HG02870 (cell line): ENCODE results near the gene SLC11A2.
"Not testable (repeated sequence)": the region's sequence is repeated elsewhere in the genome, so short reads cannot be mapped to it uniquely, and the experiment has no call there.

Experiments used
- ATAC-seq: cut with Tn5 transposase; IDR thresholded peaks from one replicate; pipeline ENCODE4 v1.9.1; 2021; ENCODE audit warnings: mild to moderate bottlenecking, moderate library complexity; ENCODE audit not compliant: unreplicated experiment

The SLC11A2 gene

DNA sequence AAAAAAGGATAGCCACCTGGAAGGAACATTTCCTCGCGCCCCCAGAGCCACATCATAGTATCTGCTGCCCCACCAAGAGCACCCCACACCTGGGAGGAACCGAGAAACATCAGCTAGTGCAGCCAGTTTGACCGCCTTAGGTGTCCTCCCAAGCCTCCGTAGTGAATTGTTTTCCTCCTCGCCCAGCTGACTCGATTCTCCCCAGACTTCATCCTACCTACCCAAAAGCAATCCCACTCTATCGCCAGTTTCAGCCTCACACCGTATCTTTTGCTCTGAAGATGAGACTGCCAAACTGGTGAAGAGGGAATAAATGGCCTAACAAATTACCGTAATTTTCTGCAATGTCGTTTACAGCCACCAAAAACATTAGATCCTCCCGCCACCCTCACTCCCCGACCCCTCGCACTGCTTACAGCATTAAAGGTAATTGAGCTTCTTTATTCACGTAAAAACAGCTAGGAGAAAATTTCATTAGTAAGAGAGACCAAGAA, 1.2 kb upstream of the SLC11A2 start:
- ATAC-seq = no peak

DNA sequence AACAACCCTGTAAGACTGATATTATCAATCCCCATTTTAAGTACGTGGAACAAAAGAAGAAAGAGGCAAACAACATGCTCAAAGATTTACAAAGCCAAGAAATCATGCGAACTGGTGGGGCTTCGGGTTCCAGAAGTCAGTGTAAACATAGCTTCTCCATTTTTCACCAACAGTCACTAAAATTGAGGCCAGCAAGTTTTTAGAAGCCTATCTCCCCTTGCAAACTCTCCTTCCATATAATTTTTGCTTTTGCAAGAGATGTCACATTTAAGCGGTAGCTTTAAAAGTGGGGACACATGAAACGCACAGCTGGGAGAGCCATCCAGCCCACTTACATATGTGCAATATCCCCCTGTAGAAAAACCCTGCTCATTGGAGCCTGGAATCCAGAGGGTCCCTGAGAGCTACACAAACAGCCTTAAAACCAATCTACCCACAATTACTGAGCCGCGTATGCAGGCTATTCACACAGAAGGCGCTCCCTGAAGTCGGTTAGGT, 797 bp downstream of the SLC11A2 start:
- no peak for ATAC-seq

DNA sequence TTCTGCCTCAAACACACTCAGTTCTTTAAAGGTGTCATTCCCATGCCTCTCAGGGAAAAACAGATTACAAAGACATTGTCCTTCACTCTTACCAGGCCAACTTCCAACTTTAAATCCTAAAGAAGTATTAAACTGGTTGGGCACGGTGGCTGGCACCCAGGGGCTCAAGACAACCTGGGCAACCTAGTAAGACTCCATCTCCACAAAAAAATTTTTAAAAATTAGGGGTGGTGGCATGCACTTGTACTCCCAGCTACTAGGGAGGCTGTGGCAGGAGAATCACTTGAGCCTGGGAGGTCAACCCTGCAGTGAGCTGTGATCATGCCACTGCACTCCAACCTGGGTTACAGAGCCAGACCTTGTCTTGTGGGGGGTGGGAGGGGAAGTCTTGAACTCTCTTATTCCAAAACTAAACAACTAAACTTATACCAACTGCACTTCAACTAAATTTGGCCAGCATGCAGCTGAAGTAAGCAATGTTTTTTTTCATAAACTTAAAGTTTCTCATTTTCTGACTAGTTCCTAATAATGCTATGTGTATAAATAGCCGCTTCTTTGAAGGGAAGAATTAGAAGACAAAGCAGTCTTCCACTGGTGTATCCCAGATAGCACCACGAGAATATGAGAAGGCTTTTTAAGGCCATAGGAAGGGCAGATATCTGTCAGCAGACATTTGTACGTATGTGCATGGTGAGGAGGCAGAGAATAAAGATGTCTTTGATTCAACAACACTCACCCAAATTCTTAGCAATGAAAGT, 2.4 kb downstream of the SLC11A2 start:
- no peak for ATAC-seq

DNA sequence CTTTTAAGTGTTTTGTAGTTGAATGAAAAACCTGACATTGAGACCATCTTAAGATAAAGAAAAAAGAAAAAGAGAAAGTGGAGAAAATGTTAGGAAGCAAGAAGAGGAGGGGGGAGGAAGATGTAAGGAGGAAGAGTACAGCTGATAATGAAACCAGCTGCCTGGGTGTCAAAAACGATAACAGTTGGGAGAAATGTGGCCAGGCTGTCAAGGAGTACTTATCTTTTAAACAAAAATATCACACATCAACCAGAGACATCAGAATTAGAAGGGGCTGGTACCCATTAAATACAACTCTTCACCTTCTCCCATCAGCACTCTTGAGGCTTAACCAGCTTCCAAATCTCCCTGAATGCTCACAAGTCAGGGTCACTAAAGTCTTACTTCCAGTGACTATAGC, 4.5 kb downstream of the SLC11A2 start:
- ATAC-seq = no peak

DNA sequence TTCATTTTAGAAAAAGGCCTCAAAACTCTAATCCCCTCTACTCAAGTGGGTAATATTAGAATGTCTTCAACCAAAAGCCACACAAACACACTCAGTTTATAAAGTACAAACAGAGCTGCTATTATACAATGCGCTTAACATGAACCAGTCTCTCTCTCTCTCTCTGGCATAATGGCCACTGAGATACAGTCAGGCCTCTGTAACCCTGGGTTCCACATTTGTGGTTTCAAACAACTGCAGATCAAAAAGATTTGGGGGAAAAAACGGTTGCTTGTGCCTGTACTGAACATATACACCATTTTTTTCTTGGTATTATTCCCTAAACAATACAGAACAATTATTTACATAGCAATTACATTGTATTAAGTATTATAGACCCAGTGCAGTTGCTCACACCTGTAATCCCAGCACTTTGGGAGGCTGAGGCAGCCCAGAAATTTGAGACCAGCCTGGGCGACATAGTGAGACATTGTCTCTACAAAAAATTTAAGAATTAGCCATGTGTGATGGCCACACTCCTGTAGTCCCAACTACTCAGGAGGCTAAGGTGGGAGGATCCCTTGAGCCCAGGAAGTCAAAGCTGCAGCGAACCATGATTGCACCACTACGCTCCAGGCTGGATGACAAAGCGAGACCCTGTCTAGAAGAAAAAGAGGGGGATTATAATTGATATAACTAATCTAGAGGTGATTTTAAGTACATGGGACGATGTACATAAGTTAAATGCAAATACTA, 5.6 kb downstream of the SLC11A2 start:
- ATAC-seq = no peak

DNA sequence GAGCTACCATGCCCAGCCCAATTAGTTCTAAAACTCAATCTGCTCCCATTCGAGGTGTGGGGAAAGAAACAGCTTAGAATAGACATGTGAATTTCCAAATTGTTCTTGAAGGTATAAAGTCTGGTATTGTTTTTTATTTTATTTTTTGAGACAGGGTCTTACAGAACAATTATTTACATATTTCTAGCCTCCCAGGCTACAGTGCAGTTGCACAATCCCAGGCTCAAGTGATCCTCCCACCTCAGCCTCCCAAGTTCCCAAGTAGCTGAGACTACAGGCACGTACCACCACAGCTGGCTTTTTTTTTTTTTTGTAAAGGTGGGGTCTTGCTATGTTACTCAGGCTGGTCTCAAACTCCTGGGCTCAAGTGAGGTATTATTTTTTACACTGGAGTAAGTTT, 6.3 kb downstream of the SLC11A2 start:
- no peak for ATAC-seq

DNA sequence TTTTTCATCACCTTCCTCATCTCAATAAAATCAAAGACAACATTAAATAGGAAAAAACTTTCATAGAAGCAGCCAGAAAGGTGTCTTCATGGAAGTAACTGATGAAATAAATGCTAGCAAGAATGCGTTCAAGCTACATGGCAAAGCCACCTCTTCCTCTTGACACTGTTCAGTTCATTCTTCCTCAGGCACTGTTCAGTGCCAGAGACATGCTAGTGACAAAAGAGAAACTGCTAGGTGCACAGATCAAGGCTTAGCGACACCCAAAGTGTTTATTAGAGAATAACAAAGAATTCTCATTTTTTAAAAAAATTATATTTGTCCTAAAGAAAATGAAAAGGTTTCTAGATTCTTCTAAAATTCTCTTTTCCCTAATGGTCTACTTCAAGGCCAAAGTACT, 7.2 kb downstream of the SLC11A2 start:
- ATAC-seq = no peak

DNA sequence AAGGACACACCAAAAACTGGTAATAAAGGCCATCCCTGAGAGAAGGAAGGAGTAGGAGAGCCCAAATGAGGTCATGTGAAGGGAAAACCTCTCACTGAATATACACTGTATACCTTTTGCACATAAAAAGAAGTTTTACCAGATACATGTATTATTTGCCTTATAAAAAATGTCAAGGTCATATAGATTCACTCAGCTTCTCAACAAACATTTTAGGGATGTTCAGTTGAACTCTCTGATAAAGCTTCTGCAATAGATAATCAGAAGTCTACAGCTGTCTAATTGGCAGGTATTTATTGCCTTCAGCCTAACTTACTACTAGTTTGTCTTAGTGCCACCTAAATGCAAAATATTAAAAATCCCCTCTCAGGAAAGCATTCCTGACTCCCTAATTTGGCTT, 8.7 kb downstream of the SLC11A2 start:
- ATAC-seq = no peak

DNA sequence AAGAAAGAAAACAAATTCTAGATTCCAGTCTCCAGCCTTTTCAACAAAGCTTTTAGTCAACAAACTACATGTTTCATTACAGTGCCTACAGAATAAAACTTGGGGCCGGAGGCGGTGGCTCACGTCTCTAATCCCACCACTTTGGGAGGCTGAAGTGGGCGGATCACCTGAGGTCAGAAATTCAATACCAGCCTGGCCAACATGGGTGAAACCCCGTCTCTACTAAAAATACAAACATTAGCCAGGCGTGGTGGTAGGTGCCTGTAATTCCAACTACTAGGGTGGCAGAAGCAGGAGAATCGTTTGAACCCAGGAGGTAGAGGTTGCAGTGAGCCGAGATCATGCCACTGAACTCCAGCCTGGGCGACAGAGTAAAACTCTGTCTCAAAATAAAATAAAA, 11.7 kb downstream of the SLC11A2 start:
- not testable (repeated sequence) for ATAC-seq

DNA sequence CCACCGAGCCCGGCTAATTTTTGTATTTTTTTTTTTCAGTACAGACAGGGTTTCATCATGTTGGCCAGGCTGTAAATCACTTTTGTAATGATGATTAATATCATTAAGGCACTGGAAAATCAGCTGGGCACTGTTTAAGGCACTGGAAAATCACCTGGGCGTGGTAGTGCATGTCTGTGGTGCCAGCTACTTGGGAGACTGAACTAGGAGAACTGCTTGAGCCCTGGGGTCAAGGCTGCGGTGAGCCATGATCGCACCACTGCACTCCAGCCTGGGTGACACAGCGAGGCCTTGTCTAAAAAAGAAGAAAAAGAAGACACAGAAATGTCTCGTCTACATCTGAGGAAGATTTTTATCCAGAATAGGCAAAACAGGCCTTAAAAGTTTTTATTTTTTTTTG, 12.7 kb downstream of the SLC11A2 start:
- no peak for ATAC-seq

DNA sequence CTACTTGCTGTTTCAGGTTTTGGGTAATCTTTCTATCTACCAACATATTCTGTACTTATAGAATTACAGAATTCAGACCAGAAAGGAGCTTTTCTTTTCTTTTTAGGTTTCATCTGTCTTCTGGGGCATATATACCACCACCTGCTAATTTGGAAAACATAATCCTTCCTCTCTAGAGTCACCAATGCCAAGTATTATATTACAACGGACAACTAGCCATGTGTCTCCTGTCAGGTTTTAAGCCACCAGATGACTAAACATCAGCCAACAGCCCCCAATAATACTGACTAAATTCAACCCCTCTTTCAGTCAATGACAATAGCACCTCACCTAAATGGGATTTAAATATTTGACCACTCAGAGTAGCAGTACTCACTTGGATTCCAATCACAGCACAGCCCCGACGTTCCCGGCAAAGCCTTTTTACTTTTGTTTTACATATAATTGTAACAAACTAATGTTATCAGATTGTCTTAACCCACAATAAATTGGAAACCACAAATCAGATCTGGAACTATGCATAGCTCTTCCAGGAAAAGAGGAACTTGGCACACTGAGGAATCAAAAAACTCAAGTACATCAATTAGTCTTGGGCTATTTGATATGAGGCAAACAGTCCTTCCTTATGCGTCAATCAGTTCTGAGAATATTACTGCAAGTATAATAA, 13.5 kb downstream of the SLC11A2 start:
- ATAC-seq = no peak

DNA sequence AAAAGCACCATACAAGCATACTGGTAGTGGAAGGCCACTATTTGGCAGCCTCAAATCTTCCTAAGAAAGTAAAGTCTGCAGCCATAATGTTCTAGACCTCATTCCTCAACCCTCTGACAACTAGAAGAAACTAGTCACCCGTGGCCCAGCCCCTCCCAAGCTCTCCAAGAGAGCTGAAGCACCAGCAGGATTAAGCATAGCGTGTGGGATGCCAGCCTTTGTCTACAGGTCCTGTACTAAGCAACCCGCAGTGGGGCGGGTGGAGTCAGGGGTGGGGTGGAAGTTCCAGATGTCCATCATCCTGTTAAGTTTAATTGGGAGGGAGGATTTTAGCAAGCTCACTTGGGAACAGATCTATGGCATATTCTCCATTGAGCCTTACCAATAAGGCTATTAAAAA, 14.2 kb downstream of the SLC11A2 start:
- no peak for ATAC-seq

DNA sequence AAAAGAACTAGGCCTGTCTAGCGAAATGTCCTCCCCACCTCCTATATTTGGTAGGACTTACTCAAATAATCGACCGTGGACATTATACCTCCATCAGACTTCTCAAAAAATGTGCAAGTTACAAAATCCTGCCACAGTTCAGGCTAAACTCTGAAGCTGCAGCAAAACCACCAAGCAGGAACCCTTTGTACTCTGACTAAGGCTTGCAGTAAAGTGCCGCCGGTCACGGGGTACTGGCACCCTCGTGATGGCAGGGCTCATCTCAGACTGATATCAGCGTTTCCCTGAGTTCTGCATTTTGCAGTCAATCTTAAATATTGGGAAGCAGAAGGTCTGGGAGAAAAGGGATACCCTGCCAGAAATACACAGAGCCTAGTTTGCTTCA, 17.1 kb downstream of the SLC11A2 start:
- no peak for ATAC-seq

DNA sequence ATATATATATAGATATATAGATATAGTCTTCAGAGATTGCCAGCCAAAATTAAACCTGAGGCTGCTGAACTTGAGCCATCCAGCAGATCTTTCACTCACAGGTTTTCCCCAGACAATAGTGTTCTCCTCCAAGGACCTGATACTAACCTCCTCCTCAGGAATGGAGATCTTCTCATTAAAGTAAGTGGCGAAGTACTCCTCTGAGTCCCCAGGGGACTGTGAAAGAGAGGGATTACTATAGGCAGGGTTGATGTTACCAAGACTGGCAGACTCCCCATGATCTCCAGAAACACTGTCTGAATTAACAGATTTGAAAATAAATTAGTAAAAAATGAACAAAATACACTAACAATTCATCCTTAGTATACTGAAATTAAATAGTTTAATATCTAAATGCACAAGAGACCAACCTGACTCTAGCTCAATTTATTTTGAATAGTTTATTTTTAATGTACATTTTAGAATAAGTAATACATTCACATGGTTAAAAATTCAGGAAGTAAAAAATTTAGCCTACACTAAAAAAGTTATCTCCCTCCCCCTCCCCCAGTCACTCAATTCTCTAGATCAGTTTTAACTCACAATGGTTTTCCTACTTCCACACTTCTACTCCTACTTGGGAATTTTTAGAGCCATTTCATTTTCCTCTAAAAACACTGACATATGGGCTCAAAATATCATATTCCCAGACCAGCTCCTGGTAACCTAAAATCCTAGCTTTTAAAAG, 17.7 kb downstream of the SLC11A2 start:
- ATAC-seq = no peak

DNA sequence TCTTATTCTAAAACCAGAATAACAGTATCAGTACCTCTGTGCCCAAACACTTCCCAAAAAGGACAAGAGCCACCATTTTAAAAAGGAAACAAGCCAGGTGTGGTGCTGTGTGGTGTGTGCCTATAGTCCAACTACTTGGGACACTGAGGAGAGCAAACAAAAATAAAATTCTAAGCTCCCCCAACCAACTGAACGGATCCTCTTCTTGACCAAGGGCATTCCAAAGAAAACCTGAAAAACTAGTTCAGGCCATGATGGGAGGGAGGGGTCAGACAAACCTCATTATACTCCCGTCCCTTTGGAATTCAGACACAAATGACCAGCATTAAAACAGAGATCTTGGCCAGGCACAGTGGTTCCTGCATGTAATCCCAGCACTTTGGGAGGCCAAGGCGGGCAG, 20.5 kb downstream of the SLC11A2 start:
- ATAC-seq = no peak

DNA sequence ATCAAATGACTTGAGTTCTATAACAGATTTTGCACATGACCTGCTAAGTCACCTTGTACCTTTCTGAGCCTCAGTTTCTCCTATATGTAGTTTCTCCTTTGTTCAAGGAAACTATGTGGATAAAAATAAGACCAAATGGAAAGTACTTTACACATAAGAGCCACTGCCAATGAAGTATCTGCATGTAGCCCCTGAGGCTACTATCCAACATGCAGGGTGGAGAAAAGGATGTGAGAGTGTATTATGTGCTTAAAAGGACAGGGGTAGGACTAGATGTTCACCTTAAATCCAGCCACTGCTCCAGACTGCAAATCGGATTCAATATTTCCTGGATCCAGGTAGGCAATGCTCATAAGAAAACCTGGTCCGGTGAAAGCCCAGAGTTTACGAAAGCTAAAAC, 21.2 kb downstream of the SLC11A2 start:
- no peak for ATAC-seq

DNA sequence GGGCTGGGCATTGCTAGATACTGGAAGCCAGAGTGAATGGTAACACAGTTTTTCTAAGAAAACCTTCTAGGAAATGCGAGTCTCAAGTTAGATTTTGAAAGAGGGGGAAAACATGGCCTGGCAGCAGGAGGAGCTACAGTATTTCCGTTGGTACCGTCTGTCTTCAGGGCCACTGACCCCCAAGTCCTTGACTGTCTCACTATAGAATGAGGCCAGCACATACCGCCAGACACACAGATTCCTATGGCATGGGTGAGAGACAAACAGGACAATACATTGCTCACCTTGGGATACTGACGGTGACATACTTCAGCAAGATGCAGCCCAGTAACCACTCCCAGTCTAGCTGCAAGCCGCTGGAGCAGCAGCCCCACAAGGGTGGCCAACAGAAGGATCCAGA, 21.7 kb downstream of the SLC11A2 start:
- no peak for ATAC-seq

DNA sequence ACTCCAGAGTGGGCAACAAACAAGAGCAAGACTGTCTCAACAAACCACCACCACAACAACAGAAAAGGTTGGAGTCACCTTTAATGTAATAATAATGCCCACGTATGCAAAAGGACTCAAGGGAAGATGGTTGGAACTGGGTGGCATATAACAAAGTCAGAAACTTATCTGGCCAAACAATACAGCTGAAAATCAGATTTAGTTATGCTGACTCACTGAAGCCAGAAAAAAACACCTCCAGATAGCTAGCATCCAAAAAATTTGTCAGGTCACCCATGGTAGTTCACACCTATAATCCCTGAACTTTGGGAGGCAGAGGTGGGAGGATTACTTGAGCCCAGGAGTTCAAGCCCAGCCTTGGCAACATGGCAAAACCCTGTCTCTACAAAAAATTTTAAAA, 24.4 kb downstream of the SLC11A2 start:
- ATAC-seq = no peak

DNA sequence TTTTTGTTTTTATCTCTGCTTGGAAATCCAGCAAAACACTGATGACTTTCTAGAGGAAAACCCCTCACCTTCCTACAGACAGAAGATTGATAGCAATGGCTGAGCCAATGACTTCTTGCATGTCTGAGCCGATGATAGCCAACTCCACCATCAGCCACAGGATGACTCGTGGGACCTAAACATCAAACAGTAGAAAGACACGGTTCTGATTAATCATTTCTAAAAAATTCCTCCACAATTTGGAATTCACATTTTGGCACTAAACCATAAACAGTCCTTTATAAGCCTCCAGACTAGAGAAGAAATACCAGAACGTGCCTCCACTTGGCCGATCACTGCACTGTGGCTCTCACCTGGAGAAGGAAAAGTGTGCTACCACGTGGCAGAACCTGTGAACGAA, 25.9 kb downstream of the SLC11A2 start:
- ATAC-seq = no peak

DNA sequence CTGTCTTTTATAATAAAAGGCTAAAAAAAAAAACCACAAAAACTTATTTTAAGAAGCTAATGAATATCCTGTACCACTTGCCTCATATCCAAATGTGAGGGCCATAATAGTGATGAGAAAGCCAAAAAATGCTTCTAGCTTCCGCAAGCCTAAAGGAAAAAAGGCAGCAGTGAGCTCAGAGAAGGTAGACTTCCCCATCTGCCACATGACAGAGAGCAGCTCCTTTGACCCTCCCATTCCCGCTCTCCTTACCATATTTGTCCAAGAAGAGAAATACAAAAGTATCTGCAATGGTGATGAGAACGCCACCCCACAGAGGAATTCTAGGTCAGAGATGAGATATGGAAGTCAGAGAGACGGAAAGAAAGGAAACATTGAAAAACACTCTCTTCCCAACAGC, 27.1 kb downstream of the SLC11A2 start:
- no peak for ATAC-seq

DNA sequence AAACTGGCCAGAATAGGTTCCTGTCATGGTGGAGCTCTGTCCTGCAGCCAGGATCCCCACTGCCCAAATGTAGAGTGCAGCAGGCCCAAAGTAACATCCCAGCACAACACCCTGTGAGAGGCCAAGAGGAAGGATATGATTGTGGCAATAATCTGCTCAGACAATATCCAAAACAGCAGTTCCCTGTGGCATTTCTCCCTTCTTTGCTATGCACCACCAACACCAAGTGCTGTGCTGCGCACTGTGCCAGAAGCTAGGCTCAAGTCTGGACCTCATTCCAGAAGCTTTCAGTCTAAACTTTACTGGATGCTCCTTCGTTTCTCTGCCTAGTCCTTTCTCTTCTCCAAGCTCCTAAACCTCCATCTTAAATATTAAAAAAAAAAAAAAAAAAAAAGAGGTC, 33.4 kb downstream of the SLC11A2 start:
- no peak for ATAC-seq
